HL-60 (cell line): Measurements from ENCODE around the gene GFRA1.

Source experiments
- DNase-seq, 2 experiments: peaks; one replicate each; pipeline ENCODE4 v3.0.0-alpha.2; 2010 to 2020; ENCODE audit warnings: low read depth in 1 of 2, low spot score in 1 of 2
- H3K27ac ChIP-seq: fragments of 250-450 bp; sonication (Bioruptor Pico); replicated peaks from 2 replicates; pipeline ENCODE4 v1.5.1; 2020; ENCODE audit warnings: mild to moderate bottlenecking, moderate library complexity
- H3K27me3 ChIP-seq: fragments of 250-450 bp; sonication (Bioruptor Pico); 2 replicates; pipeline ENCODE4 v1.5.1; 2021; ENCODE audit warnings: mild to moderate bottlenecking, moderate library complexity; ENCODE audit not compliant: insufficient read depth, poor library complexity, severe bottlenecking
- H3K4me3 ChIP-seq: replicated peaks from 2 replicates; pipeline ENCODE4 v1.5.1; 2011; ENCODE audit warnings: mild to moderate bottlenecking, control low read depth, low read length; ENCODE audit not compliant: insufficient read depth
- CTCF ChIP-seq: IDR thresholded peaks from one replicate; pipeline ENCODE4 v1.5.1; 2011; ENCODE audit warnings: low read length, control low read depth, inconsistent platforms; ENCODE audit not compliant: insufficient read depth
- GABPA ChIP-seq: IDR thresholded peaks from 2 replicates; pipeline ENCODE4 v1.6.1; 2012; ENCODE audit warnings: low read depth
- POLR2AphosphoS5 ChIP-seq: IDR thresholded peaks from 2 replicates; pipeline ENCODE4 v1.6.1; 2012; ENCODE audit warnings: low read depth
- REST ChIP-seq: IDR thresholded peaks from 2 replicates; pipeline ENCODE4 v1.6.1; 2012; ENCODE audit warnings: low read depth; ENCODE audit not compliant: insufficient replicate concordance
- SPI1 ChIP-seq: IDR thresholded peaks from 2 replicates; pipeline ENCODE4 v1.6.1; 2012; ENCODE audit warnings: low read depth, mild to moderate bottlenecking, borderline replicate concordance

The GFRA1 gene

GRCh38 chr10:116015583-116016333 is 257.2 kb downstream of the GFRA1 start:
- no peak for TF ChIP-seq GABPA
- TF ChIP-seq REST, result no peak
- no peak for TF ChIP-seq CTCF
- no peak for TF ChIP-seq SPI1
- no peak for TF ChIP-seq POLR2AphosphoS5
- Histone ChIP-seq H3K27ac (no peak overlapping the region), H3K27me3 (no peaks in the 10 kb centered on the region), H3K4me3 (no peak overlapping the region)
- no peak for DNase-seq

- Histone ChIP-seq H3K27ac (no peak overlapping the region), H3K4me3 (no peak overlapping the region), H3K27me3 (no peaks in the 10 kb centered on the region)
- TF ChIP-seq POLR2AphosphoS5 (no peak), GABPA (no peak), CTCF (no peak), REST (no peak), SPI1 (no peak)
- no peak for DNase-seq
Measured at GRCh38 chr10:116014871-116015582, 258.0 kb downstream of the GFRA1 start.

GRCh38 chr10:116014326-116014725 is 258.7 kb downstream of the GFRA1 start:
- Histone ChIP-seq H3K4me3 (no peak overlapping the region), H3K27me3 (no peaks in the 10 kb centered on the region), H3K27ac (no peak overlapping the region)
- DNase-seq, result no peak
- TF ChIP-seq GABPA (no peak), REST (no peak), POLR2AphosphoS5 (no peak), CTCF (no peak), SPI1 (no peak)
